Measurements from ENCODE around the gene GTPBP3.

DNA sequence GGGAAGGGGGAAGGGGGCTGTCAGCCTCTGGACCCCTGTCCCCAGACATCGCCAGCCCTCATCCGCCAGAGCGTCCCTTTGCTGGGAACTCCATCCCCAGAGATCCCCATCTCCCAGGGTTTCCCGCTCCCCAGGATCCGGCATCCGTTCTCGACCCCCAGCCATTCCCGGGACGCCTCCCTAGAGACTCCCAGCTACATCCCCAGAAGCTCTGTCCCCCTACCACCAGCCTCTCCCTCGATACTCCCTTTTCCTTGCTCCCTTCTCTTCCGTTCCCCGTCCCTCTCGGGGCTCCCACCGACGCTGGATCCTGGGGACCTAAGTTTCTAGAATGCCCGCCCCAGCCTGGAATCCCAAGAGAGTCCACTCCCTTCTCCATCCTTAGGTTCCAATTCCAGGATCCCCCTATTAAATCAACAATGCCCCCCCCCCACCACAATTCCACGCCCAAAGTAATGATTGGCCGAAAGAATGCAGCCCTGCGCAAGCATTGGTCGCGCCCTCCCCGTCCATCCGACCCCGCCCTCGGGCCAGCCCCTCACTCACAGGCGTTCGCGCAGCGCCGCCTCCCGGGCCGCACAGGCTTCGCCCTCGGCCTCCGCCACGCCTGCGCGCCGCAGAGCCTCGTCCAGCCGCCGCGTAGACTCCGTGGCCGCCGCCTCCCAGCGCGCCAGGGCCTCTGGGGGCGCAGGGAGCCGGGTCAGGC is 53.5 kb downstream of the GTPBP3 start:
- TF ChIP-seq CTCF (conservative IDR thresholded peaks at IDR 0.05 in 1 of 2, IDR thresholded peaks at IDR 0.05 in 1 of 2; ENCODE audit: extremely low read depth in 1 of 2, insufficient read depth in 1 of 2, low read depth in 1 of 2, low read length in 2 of 2) (peak; percentile 54 to 76), EZH2 (IDR thresholded peaks at IDR 0.05; ENCODE audit: borderline replicate concordance, low read length) (no peak)

All from mammary epithelial cell (primary cell).